SJCRH30 (cell line): ENCODE results near the gene IRF8. TPM values are rescaled to one million over a fixed set of nuclear protein-coding genes. Genes with fewer than 3 reads are reported as not detected.
"Not testable (repeated sequence)": the region's sequence is repeated elsewhere in the genome, so short reads cannot be mapped to it uniquely, and the experiment has no call there.

ENCODE experiments used
- DNase-seq, 2 experiments: peaks; one replicate each; pipeline ENCODE4 v3.0.0-alpha.2; 2015 to 2020
- H3K27ac ChIP-seq: fragments of 250-450 bp; sonication (Bioruptor Pico); 2 replicates; pipeline ENCODE4 v1.5.1; 2020; ENCODE audit warnings: mild to moderate bottlenecking, moderate library complexity
- H3K27me3 ChIP-seq: fragments of 250-450 bp; sonication (Bioruptor Pico); 2 replicates; pipeline ENCODE4 v1.5.1; 2020; ENCODE audit warnings: mild to moderate bottlenecking, moderate library complexity
- H3K36me3 ChIP-seq: fragments of 250-450 bp; sonication (Bioruptor Pico); 2 replicates; pipeline ENCODE4 v1.5.1; 2020; ENCODE audit warnings: mild to moderate bottlenecking, moderate library complexity
- H3K4me1 ChIP-seq: fragments of 250-450 bp; sonication (Bioruptor Pico); 2 replicates; pipeline ENCODE4 v1.5.1; 2020; ENCODE audit warnings: mild to moderate bottlenecking, moderate library complexity
- H3K4me3 ChIP-seq: fragments of 250-450 bp; sonication (Bioruptor Pico); 2 replicates; pipeline ENCODE4 v1.5.1; 2020; ENCODE audit warnings: mild to moderate bottlenecking, moderate library complexity
- H3K9me3 ChIP-seq: fragments of 250-450 bp; sonication (Bioruptor Pico); replicated peaks from 2 replicates; pipeline ENCODE4 v1.5.1; 2020; ENCODE audit warnings: mild to moderate bottlenecking, moderate library complexity
- total RNA-seq: library from RNA; depleted of rRNA; stranded (reverse); fragments of >200 nt; shearing (Covaris generic); gene quantifications from 2 replicates; pipeline ENCODE4 v1.2.3, GENCODE V29; 2014

The IRF8 gene
- total RNA-seq, 1 experiment from 2014 or later: not detected

- H3K36me3 ChIP-seq: no peaks in the 10 kb centered on the region
- no peaks in the 10 kb centered on the region for H3K9me3 ChIP-seq
- H3K4me3 ChIP-seq: no peak overlapping the region
- no peaks in the 10 kb centered on the region for H3K4me1 ChIP-seq
- H3K27me3 ChIP-seq: no peaks in the 10 kb centered on the region
- no peak for DNase-seq
- H3K27ac ChIP-seq: no peak overlapping the region
Observed at GRCh38 chr16:85897382-85897781, 1.6 kb upstream of the IRF8 start.

GRCh38 chr16:85899444-85899843 lies 482 bp downstream of the IRF8 start:
- no peaks in the 10 kb centered on the region for H3K4me1 ChIP-seq
- no peaks in the 10 kb centered on the region for H3K27me3 ChIP-seq
- H3K27ac ChIP-seq: no peak overlapping the region
- no peaks in the 10 kb centered on the region for H3K36me3 ChIP-seq
- no peaks in the 10 kb centered on the region for H3K9me3 ChIP-seq
- H3K4me3 ChIP-seq: no peak overlapping the region
- DNase-seq: no peak

- no peaks in the 10 kb centered on the region for H3K9me3 ChIP-seq
- H3K27me3 ChIP-seq: no peaks in the 10 kb centered on the region
- H3K36me3 ChIP-seq: no peaks in the 10 kb centered on the region
- H3K4me1 ChIP-seq: no peaks in the 10 kb centered on the region
- DNase-seq: no peak
- H3K4me3 ChIP-seq: no peak overlapping the region
- H3K27ac ChIP-seq: no peak overlapping the region
Observed at GRCh38 chr16:85900027-85900792, 1.2 kb downstream of the IRF8 start.

GRCh38 chr16:85901110-85901509 lies 2.1 kb downstream of the IRF8 start:
- no peaks in the 10 kb centered on the region for H3K36me3 ChIP-seq
- no peak overlapping the region for H3K4me3 ChIP-seq
- no peaks in the 10 kb centered on the region for H3K4me1 ChIP-seq
- H3K27me3 ChIP-seq: no peaks in the 10 kb centered on the region
- H3K9me3 ChIP-seq: no peaks in the 10 kb centered on the region
- H3K27ac ChIP-seq: no peak overlapping the region
- DNase-seq: no peak

- Histone ChIP-seq H3K9me3 (no peaks in the 10 kb centered on the region), H3K4me1 (no peaks in the 10 kb centered on the region), H3K27ac (no peak overlapping the region), H3K4me3 (no peak overlapping the region), H3K27me3 (no peaks in the 10 kb centered on the region), H3K36me3 (no peaks in the 10 kb centered on the region)
- DNase-seq: no peak
Observed at GRCh38 chr16:85901773-85902365, 2.9 kb downstream of the IRF8 start.

- Histone ChIP-seq H3K4me3 (no peak overlapping the region), H3K4me1 (no peaks in the 10 kb centered on the region), H3K27me3 (no peaks in the 10 kb centered on the region), H3K27ac (no peak overlapping the region), H3K9me3 (no peaks in the 10 kb centered on the region), H3K36me3 (no peaks in the 10 kb centered on the region)
- DNase-seq: no peak
Observed at GRCh38 chr16:85902366-85903155, 3.6 kb downstream of the IRF8 start.

GRCh38 chr16:85903559-85903958 lies 4.6 kb downstream of the IRF8 start:
- Histone ChIP-seq H3K27me3 (no peaks in the 10 kb centered on the region), H3K27ac (no peak overlapping the region), H3K9me3 (no peaks in the 10 kb centered on the region), H3K4me3 (no peak overlapping the region), H3K4me1 (no peaks in the 10 kb centered on the region), H3K36me3 (no peaks in the 10 kb centered on the region)
- DNase-seq: no peak

GRCh38 chr16:85905110-85906095 lies 6.4 kb downstream of the IRF8 start:
- Histone ChIP-seq H3K27ac (no peak overlapping the region), H3K4me1 (no peaks in the 10 kb centered on the region), H3K36me3 (no peaks in the 10 kb centered on the region), H3K4me3 (no peak overlapping the region), H3K9me3 (no peaks in the 10 kb centered on the region), H3K27me3 (no peaks in the 10 kb centered on the region)
- DNase-seq: no peak

- Histone ChIP-seq H3K4me3 (no peak overlapping the region), H3K4me1 (no peaks in the 10 kb centered on the region), H3K36me3 (no peaks in the 10 kb centered on the region), H3K9me3 (no peaks in the 10 kb centered on the region), H3K27me3 (no peaks in the 10 kb centered on the region), H3K27ac (no peak overlapping the region)
- DNase-seq: no peak
Observed at GRCh38 chr16:85906349-85906748, 7.4 kb downstream of the IRF8 start.

- not testable (repeated sequence) for H3K27me3 ChIP-seq, DNase-seq, H3K4me3 ChIP-seq, H3K36me3 ChIP-seq, H3K9me3 ChIP-seq, H3K4me1 ChIP-seq, H3K27ac ChIP-seq
Observed at GRCh38 chr16:85907231-85907630, 8.3 kb downstream of the IRF8 start.

GRCh38 chr16:85908444-85908843 lies 9.5 kb downstream of the IRF8 start:
- H3K27ac ChIP-seq: no peak overlapping the region
- H3K4me1 ChIP-seq: peaks cover 10% of the 10 kb centered on the region; the same call in 1 of the 2 replicates

GRCh38 chr16:85908889-85909589 lies 10.1 kb downstream of the IRF8 start:
- H3K4me3 ChIP-seq: no peak overlapping the region
- no peak overlapping the region for H3K27ac ChIP-seq
- DNase-seq: no peak
- no peaks in the 10 kb centered on the region for H3K27me3 ChIP-seq
- H3K36me3 ChIP-seq: no peaks in the 10 kb centered on the region
- peaks cover 10% of the 10 kb centered on the region; the same call in 1 of the 2 replicates for H3K4me1 ChIP-seq
- H3K9me3 ChIP-seq: no peaks in the 10 kb centered on the region

More at GRCh38 chr16:85908444-85908843, 9.5 kb downstream of the IRF8 start:
- Histone ChIP-seq H3K36me3 (no peaks in the 10 kb centered on the region), H3K27me3 (no peaks in the 10 kb centered on the region), H3K4me3 (no peak overlapping the region), H3K9me3 (no peaks in the 10 kb centered on the region)
- no peak for DNase-seq

- no peaks in the 10 kb centered on the region for H3K9me3 ChIP-seq
- no peaks in the 10 kb centered on the region for H3K36me3 ChIP-seq
- peaks cover 10% of the 10 kb centered on the region; the same call in 1 of the 2 replicates for H3K4me1 ChIP-seq
- DNase-seq: no peak
- H3K4me3 ChIP-seq: no peak overlapping the region
- no peak overlapping the region for H3K27ac ChIP-seq
- no peaks in the 10 kb centered on the region for H3K27me3 ChIP-seq
Observed at GRCh38 chr16:85909932-85910853, 11.2 kb downstream of the IRF8 start.
